Nephron progenitor cell (in vitro differentiated cells): ENCODE measurements around the gene PTMS.

ENCODE experiments used
- DNase-seq: peaks from one replicate; pipeline ENCODE4 v3.0.0; 2021
- H3K27ac Mint-ChIP-seq: 2 replicates; pipeline ENCODE4 v1.8.0; 2021; ENCODE audit warnings: mild to moderate bottlenecking, moderate library complexity, mixed read lengths
- H3K27me3 Mint-ChIP-seq: 2 replicates; pipeline ENCODE4 v1.8.0; 2021; ENCODE audit warnings: mild to moderate bottlenecking, low read depth, mixed read lengths; ENCODE audit not compliant: poor library complexity
- H3K36me3 Mint-ChIP-seq: 2 replicates; pipeline ENCODE4 v1.8.0; 2021; ENCODE audit warnings: low read depth, mixed read lengths
- H3K4me1 Mint-ChIP-seq: 2 replicates; pipeline ENCODE4 v1.8.0; 2021; ENCODE audit warnings: mixed read lengths
- H3K4me3 Mint-ChIP-seq: 2 replicates; pipeline ENCODE4 v1.8.0; 2021; ENCODE audit warnings: mild to moderate bottlenecking, moderate library complexity, mixed read lengths
- H3K9me3 Mint-ChIP-seq: 2 replicates; pipeline ENCODE4 v1.8.0; 2021; ENCODE audit warnings: mild to moderate bottlenecking, moderate library complexity, mixed read lengths
- CTCF ChIP-seq: fragments of 200-600 bp; sonication (generic); IDR thresholded peaks from 2 replicates; pipeline ENCODE4 v1.5.0; 2021; ENCODE audit warnings: antibody characterized with exemption

PTMS gene

GRCh38 chr12:6750506-6750905 is 15.7 kb upstream of the PTMS start:
- Mint-ChIP-seq H3K27ac (no peak overlapping the region), H3K36me3 (peaks cover 46% of the 10 kb centered on the region), H3K4me3 (no peak overlapping the region), H3K9me3 (no peaks in the 10 kb centered on the region), H3K4me1 (peaks cover 54% of the 10 kb centered on the region), H3K27me3 (peaks cover 5% of the 10 kb centered on the region)
- TF ChIP-seq CTCF: no peak
- DNase-seq: no peak

- Mint-ChIP-seq H3K4me1 (peaks cover 51% of the 10 kb centered on the region), H3K27me3 (peaks cover 10% of the 10 kb centered on the region), H3K9me3 (no peaks in the 10 kb centered on the region), H3K27ac (peak overlapping the region; percentile 96), H3K36me3 (peaks cover 41% of the 10 kb centered on the region), H3K4me3 (peak overlapping the region; percentile 96)
- DNase-seq: no peak
- TF ChIP-seq CTCF: no peak
Measured at GRCh38 chr12:6751767-6752166, 14.4 kb upstream of the PTMS start.

GRCh38 chr12:6752167-6752920 is 13.8 kb upstream of the PTMS start:
- Mint-ChIP-seq H3K27me3 (peaks cover 11% of the 10 kb centered on the region), H3K36me3 (peaks cover 35% of the 10 kb centered on the region), H3K4me1 (peaks cover 57% of the 10 kb centered on the region), H3K9me3 (no peaks in the 10 kb centered on the region), H3K4me3 (peak overlapping the region; percentile 96), H3K27ac (peak overlapping the region; percentile 96)
- TF ChIP-seq CTCF: no peak
- DNase-seq: peak; percentile 67

GRCh38 chr12:6752921-6753771 is 13.0 kb upstream of the PTMS start, which contains the start of gene MLF2:
TSS of gene MLF2 (minus strand) at chr12:6753141. CDS start at chr12:6752334, 807 bp downstream.
- Mint-ChIP-seq H3K9me3 (no peaks in the 10 kb centered on the region), H3K4me1 (peaks cover 57% of the 10 kb centered on the region), H3K4me3 (peak within 1 kb of the TSS; percentile 96), H3K27ac (peak within 1 kb of the TSS; percentile 99), H3K27me3 (peaks cover 11% of the 10 kb centered on the region), H3K36me3 (peaks cover 27% of the 10 kb centered on the region)
- peak; percentile 99 for DNase-seq
- TF ChIP-seq CTCF: no peak

- Mint-ChIP-seq H3K9me3 (no peaks in the 10 kb centered on the region), H3K36me3 (peaks cover 22% of the 10 kb centered on the region)
- TF ChIP-seq CTCF: peak; percentile 93
Measured at GRCh38 chr12:6753772-6754356, 12.3 kb upstream of the PTMS start.

More at GRCh38 chr12:6753772-6754356, 12.3 kb upstream of the PTMS start:
- DNase-seq: peak; percentile 21
- Mint-ChIP-seq H3K27me3 (peaks cover 14% of the 10 kb centered on the region), H3K27ac (peak overlapping the region; percentile 91), H3K4me3 (peak overlapping the region; percentile 96), H3K4me1 (peaks cover 63% of the 10 kb centered on the region)
